GM23248 (cell line): ENCODE data around the gene NEK4.

Experiments
- EZH2 ChIP-seq: fragments of 200-600 bp; sonication (generic); IDR thresholded peaks from 2 replicates; pipeline ENCODE4 v1.6.1; 2018; ENCODE audit warnings: antibody characterized with exemption, mild to moderate bottlenecking; ENCODE audit not compliant: insufficient read depth, poor library complexity, severe bottlenecking
- EZH2phosphoT487 ChIP-seq: fragments of 200-600 bp; sonication (generic); IDR thresholded peaks from 2 replicates; pipeline ENCODE4 v1.6.1; 2018; ENCODE audit warnings: antibody characterized with exemption, moderate library complexity, mild to moderate bottlenecking, low read depth; ENCODE audit not compliant: insufficient read depth

DNA sequence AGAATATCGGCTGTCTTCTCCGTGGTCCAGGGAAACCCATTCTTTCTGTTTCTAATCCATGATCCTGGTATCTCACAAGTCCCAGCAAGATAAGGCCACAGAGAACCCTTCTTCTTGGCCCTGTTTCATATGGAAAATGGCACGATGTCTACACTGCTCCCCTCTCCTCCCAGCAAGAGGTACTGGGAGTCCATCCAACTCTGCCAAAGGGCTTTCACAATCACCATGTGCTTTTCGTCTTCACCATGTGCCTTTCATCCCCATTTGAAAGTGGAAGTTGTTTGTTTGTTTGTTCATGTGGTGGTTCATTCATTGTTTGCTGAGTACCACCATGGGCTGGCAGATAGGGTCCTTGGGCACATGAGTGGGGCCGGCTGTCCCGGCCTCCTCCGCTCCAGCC lies 29.3 kb upstream of the NEK4 start:
- TF ChIP-seq EZH2 (no peak), EZH2phosphoT487 (no peak)
